ENCODE measurements around the gene OSTN.
"Not testable (repeated sequence)": the region's sequence is repeated elsewhere in the genome, so short reads cannot be mapped to it uniquely, and the experiment has no call there.

Gene OSTN

DNA sequence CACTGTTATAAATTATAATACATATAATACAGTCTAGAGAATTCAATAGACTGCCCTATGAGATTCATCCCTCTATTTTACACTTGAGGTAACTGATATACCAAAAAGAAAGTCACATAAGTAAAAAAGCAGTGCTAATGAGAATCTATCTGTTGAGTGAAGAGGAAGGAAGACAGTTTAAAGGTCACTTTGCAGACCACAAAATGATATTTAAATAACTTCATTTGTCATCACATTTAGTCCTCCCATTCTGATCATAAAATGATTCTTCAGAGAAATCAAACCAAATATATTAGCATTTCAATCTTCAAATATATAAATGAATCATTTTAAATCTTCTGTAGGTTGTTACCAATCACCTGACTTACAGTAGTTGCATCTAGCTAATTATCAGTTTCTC, 69.7 kb downstream of the OSTN start:
- no peak for DNase-seq (ENCODE audit: low read depth)

DNA sequence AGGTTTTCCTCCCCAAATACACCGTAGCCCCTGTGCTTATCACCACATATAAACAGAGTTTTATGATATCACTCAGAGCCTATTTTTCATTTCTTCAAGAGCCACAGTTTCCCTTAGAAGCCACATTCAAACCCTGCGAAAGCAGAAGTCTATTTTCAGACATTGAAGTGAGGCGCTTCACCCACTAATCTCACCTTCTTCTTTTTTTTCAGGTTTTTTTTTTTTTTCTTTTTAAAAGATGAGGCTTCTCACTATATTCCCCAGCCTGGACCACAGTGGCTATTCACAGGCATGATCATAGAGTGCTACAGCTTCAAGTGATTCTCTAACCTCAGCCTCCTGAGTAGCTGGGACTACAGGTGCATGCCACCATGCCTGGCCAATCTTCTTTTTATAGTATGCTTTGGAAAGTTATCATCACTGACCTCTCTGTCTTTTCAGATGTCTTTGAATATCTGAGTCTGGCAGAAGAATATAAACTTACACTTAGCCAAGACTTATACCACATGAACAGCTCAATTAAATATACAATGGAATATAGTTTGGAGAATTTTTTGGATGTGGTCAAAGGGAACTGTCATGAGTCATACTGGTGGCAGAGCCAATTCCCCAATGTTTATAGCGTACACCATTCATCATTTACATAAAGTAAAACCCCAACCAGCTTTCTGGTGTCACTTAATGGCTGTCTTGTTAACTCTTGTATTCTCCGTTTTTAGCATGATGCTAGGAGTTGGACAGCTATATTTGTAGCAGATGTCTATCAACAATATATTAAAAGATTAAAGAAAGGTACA, 70.4 kb downstream of the OSTN start:
- no peak for DNase-seq (ENCODE audit: low read depth)

DNA sequence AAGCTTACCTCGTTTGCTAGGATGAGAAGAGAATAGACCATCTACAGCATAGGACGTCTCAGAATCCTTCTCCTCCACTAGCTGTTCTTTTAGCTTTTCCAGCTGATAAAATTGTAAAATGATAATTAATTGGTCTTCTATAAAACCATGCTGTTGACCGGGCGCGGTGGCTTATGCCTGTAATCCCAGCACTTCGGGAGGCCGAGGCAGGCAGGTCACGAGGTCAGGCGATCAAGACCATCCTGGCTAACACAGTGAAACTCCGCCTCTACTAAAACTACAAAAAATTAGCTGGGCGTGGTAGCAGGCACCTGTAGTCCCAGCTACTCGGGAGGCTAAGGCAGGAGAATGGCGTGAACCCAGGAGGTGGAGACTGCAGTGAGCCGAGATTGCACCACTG, 76.2 kb downstream of the OSTN start:
- DNase-seq (ENCODE audit: low read depth): not testable (repeated sequence)

DNA sequence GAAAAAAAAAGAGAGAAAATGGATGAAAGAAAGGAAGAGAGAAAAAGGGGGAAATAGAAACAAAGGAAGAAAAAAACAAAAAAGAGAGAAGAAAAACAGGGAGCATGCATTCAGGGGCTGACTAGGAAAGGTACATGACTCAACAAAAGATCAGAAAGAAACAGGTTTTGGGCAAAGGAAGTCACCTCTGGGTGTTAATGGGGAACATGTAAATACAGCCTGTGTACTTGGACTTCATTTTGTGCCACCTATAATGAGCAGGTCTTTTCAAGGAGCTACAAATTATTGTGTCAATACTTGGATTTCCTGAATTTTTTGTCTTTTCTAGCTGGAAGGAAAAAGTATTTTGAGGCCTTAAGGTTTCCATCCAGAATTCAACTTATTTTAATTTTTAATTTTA, 76.7 kb downstream of the OSTN start:
- no peak for DNase-seq (ENCODE audit: low read depth)

DNA sequence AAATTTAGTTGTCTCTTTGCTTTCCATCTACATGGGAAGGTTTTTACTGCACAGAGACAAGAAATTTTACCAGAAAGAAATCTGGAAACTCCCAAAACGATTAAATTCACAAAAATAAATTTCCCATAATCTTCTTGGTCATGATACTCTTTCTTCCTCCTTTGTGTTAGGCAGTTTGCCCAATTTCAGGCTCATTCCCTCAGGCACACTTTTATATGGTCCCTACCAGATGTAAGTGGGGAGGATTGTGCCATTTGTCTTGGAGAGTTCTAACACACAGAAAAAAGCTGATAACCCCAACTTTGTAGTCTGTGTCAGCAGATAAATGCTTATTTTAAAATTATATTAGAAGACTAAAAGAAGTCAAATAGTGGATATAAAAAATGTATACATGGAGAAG, 81.1 kb downstream of the OSTN start:
- no peak for DNase-seq (ENCODE audit: low read depth)

DNA sequence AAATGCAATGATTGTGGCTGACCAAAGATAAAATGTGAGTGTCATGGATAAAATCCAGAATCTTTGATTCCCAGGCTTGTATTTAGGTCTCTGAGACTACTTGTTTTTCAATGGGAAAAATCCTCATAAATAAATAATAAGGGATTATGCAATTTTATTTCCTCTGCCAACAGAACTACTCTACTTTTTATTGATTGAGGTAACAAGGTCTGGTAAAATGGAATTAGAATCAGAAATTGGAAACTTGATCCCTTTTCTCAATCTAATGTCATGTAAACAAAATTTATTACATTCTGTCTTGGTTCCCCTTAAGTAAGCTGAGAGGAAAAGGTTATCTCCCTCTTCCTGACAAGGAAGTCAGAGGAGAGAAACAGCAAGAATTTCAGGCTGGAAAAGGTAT, 81.8 kb downstream of the OSTN start:
- DNase-seq (ENCODE audit: low read depth): no peak

DNA sequence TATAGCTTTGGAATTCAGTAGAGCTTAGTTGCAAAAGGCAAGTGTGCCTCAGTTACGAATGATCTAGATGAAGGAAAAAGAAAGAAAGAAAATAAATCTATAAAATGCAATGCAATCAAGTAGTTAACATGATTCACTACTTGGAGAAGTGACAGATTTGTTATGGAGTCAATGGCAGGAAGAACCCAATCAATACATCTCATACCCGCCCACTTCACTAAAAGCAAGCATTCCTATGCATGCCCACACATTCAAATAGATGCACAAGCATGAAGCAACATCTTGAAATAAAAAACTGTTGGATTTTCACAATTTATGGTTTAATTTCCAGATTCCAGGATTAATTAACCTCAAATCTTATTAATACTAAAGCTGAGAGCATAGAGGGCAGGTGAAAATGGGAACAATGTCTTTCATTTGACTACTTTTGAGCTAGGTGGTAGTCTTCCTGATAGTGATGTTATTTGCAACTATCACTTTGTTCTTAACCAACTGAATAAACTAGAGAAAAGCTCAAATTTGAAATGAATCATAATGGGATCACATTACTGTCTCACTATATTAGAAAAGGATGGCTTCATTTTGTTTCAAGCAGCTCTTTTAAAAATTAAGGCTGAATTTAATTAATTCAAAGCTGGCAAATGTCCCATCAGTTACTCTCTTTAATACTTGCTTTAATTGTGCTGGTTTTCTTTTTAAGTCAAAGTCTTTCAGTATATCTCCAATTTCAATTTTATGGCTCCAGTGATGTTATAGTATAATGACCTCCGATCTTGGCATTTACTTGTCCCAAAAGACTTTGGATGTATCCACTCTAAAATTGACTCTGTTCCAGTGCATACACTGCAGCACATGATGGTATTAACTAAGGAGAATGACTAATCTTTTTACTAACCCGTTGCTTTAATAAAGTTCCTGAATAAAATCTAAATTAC, 83.5 kb downstream of the OSTN start:
- no peak for DNase-seq (ENCODE audit: low read depth)

DNA sequence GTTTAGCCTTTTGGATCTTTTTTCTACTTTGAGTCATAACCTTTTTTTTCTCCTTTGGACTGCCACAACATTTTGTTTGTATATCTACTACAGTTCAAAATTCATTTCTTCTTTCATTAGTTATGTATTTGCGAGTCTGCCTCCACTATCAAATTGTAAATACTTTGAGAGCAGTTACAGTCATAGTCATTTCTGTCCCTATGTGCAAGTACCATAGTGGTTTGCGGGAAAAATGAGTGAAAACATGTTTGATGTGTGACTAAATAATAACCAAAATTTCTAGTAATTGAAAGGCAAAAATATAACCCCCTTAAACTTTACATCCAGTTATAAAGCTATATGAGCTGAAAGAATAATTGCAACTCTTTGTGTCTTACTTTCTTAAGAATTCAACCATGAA, 84.4 kb downstream of the OSTN start:
- no peak for DNase-seq (ENCODE audit: low read depth)

DNA sequence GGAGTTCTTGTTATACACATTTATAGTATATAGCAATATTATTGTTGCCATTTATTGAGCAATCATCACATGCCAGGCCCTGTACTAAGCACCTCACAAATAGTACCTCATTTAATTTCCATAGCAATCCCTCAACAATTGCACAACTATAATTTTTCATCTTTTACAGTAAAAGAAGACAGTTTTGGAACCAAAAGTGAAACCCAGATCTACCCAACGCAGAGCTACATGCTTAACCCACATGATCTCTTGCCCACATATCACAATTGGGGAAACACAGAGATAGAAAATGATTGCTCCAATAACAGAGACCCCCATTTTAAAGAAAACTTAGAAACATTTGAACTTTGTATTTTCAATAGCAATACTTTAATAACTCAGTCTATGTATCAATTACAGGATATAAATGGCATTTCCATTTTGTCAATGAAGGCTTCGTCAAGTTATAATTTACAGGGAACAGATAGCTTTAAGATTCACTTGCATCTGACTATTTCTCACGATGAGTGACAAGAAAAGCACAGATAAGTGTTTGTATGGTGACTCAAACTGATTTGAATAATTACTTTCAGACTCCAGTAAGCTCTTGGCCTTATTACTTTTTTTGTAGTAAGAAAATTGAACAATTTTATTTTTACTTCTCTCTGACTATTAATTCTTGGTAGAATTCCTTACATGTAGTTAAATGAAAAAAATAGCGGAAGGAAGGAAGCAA, 91.4 kb downstream of the OSTN start:
- DNase-seq (ENCODE audit: low read depth): no peak

DNA sequence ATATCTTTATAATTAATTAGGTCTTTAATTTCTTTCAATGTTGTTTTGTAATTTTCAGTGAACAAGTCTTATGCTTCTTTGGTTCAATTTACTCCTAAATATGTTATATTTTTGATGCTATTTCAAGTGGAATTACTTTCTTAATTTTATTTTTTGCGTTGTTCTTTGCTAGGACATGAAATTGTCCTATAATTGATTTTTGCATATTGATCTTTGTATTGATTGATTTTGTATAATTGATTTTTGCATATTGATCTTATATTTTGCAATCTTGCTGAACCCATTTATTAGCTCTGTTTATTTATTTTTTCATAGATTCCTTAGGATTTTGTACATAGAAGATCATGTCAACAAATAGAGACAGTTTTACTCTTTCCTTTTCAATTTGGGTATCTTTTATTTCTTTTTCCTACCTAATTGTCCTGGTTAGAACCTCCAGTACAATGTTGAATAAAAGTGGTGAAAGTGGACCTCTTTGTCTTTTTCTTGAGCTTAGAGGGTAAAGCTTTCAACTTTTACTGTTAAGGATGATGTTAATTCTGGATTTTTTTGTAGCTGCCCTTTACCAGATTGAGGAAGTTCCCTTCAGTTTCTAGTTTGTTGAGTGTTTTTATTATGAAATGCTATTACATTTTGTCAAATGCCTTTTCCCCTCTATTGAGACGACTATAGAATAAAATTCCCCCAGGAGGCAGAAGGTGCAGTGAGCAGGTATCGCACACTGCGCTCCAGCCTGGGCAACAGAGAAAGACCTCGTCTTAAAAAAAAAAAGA, 93.4 kb downstream of the OSTN start:
- no peak for DNase-seq (ENCODE audit: low read depth)

DNA sequence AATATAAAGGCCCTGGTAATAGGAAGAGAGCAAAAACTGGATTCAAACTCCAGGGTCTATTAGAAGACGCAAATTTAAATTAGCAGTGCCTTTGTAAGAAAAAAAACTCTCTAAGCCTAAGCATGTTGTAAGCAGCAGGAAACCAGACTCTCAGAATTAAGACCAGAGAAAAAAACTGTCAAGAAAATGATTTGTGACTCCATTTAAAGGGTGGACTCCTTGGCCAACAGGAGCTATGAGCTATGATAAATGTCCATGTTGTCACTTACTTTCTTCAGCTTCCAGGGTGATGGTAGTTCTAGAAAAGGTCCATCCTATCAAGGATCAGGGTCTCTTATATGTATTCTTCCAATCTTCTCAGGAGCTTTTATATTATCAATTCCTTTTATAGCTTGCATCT, 95.2 kb downstream of the OSTN start:
- no peak for DNase-seq (ENCODE audit: low read depth)

DNA sequence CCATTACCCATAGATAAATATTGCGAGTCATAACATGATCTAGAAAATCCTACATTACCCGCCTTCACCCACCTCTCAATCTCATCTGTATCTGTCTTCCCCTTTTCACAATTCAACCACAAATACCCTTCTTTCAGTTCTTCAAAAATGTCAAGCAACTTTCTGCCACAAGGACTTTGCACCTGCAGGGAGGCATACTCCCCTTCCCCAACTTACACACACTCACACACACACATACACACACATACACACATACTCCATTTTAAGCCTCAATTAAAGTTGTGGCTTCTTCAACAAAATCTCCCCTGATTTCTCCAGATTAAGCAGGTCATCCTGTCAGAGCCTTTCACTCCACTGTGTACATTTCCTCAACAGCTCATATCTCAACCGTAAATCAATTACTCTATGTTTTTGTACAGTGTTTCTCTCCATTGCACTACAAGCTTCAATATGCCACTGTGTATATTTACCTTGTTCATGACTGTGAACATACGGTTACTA, 97.0 kb downstream of the OSTN start:
- no peak for DNase-seq (ENCODE audit: low read depth)

DNA sequence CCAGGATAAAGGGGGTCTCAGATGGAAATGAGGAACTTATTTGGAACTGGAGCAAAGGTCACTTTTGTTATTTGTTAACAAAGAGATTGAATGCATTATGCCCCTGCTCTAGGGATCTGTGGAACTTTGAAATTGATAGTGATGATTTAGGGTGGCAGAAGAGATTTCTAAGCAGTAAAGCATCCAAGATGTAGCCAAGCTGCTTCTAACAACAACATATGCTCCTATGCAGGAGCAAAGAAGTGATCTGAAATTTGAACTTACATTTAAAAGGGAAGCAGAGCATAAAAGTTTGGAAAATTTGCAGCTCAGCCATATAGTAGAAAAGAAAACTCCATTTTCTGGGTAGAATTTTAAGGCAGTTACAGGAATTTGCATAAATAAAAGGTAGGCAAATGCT, 99.8 kb downstream of the OSTN start:
- DNase-seq (ENCODE audit: low read depth): no peak

DNA sequence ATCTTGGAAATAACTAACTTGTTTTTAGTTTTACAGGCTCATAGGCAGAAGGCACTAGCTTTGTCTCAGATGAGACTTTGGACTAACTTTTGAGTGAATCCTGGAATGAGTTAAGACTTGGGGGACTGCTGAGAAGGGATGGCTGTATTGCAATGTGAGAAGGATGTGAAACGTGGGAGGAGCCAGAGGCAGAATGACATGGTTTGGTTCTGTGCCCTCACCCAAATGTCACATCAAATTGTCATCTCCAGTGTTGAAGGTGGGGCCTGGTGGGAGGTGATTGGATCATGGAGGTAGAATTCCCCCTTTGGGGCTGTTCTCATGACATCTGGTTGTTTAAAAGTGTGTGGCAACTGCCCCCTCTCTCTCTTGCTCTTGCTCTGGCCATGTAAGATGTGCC, 101.4 kb downstream of the OSTN start:
- no peak for DNase-seq (ENCODE audit: low read depth)

DNA sequence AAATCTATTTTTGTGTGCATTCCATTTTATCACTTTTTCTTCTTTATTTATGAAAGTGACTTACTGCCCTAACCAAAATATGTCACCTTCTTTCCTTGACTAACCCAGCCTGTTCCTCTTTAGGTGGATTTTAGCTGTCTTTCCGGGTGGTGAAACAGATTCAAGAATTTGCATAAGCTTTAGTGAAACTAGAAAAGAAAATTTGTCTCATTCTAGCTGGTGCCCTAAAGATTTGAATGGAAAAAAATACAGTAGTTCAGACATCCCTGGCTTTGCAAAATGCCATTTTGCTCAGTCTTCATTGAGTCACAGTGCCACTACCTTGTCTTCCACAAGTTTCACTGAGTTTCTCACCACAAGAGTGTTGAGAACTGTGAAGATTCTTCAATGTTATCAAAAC, 102.0 kb downstream of the OSTN start:
- no peak for DNase-seq (ENCODE audit: low read depth)

DNA sequence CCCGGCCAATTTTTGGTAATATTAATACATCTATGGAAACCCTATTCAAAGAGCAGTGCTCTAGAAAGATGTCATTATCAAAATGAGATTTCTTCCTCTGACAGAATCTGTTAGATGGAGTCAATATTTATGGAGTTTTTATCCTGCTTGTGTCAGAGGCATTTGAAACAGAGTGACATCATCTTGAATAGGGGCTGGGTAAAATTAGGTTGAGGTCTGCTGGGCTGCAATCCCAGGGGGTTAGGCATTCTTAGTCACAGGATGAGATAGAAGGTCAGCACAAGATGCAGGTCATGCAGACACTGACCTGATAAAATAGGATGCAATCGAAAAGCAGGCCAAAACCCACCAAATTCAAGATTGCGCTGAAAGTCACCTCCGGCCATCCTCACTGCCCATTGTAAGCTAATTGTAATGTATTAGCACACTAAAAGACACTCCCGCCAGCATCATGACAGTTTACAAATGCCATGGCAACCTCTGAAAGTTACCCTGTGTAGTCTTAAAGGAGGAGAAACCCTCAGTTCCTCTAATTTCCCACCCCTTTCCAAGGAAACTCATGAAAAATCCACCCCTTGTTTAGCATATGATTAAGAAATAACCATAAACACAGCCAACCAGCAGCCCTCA, 102.9 kb downstream of the OSTN start:
- DNase-seq (ENCODE audit: low read depth): no peak

DNA sequence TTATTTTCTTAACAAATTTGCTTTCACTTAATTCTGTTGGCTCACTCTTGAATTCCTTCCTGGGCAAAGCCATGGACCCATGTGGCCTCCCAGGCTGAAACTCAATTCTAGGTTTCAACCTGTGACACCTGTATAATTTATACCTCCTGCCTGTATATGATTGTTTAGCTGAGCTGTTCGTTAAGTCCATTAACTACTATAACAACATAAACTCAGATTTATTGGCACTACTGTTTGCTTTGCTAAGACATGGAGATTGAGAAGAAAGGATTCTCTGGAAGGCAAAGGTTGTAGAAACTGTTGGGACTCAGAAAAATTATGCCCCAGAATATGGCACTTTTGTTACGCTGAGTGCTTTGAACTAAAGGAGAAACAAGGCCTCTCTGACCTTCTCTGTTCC, 103.4 kb downstream of the OSTN start:
- DNase-seq (ENCODE audit: low read depth): no peak

DNA sequence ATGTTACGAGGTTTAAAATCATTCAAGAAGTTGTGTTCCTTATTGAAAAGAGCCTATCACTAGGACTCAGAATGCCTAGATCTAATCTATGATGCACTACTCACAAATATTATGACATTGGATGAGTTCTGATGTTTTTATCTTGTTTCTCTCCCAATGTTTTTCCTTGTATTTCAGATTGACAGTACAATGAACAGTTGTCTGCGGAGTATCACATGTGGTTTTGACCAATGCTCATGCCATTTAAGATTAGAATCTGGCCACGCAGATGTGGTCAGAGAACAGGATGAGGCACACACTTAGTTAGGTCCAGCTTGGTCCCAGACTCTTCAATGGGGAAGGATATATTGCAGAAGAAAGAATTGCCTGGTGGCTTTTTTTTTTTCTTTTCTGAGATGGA, 104.6 kb downstream of the OSTN start:
- DNase-seq (ENCODE audit: low read depth): no peak

DNA sequence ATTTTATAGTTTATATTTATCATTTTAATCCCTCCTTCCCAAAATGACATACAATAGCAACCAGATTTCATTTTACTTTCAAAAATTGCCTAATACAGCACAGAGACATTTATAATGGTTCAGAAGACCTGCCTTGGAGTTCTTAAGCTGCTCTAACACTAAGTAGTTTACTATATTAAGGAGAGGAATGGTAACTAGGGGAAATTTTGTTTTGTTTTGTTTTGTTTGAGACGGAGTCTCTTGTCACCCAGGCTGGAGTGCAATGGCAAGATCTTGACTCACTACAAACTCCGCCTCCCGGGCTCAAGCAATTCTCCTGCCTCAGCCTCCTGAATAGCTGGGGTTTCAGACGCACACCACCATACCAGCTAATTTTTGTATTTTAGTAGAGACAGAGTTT, 107.4 kb downstream of the OSTN start:
- no peak for DNase-seq (ENCODE audit: low read depth)

DNA sequence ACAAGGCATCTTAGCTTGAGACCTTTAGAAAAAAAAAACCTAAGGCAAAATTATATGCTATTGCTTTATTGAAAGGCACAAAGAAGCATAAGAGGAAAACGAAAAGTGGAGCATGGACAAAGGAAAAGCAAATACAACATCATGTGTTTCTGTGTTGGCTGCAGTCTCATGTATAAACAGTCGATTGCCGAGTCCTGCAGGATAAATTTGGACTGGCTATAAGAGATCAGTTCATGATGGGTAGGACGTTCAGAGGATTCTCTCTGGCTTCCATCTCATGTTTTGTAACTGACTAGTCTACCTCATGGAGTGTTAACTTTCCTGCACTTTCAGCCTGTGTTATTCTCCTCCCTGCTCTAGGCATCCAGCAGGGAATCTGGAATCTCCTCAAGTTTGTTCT, 108.3 kb downstream of the OSTN start:
- no peak for DNase-seq (ENCODE audit: low read depth)

DNA sequence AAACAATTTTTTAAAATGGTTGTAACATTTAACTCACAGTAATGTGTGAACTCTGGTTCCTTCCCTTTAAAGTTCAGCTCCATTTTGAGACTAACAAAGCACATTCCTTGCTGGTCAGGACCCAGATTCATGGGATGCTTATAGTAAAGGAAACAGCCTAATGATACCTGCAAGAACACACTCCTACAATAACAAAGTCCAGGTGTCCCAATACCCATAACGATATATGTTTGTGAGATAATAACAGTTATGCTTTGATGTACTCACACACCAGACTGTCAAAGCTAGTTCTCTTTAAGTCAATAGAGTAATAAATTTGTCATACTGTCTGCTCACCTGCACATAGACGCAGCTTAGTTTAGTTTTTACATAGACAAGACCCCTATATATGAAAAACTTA, 114.3 kb downstream of the OSTN start:
- no peak for DNase-seq (ENCODE audit: low read depth)
